ENCODE measurements around the gene MTMR2. TPM values are rescaled to one million over a fixed set of nuclear protein-coding genes. Genes with fewer than 3 reads are reported as not detected.

Gene MTMR2
- total RNA-seq, 1 experiment from 2014 or later: 75.2 TPM

GRCh38 chr11:95915051-95915450 lies 8.9 kb downstream of the MTMR2 start:
- Histone ChIP-seq H3K9me3 (no peaks in the 10 kb centered on the region), H3K27me3 (replicated peaks; ENCODE audit: control insufficient read depth, insufficient read depth, low read length) (no peaks in the 10 kb centered on the region), H3K4me1 (no peaks in the 10 kb centered on the region), H3K36me3 (ENCODE audit: control insufficient read depth, insufficient read depth, low read length) (no peaks in the 10 kb centered on the region), H3K4me3 (ENCODE audit: low read depth, low read length) (no peak overlapping the region)
- no peak for DNase-seq
- Mint-ChIP-seq H3K9me3 (ENCODE audit: unreplicated experiment) (no peaks in the 10 kb centered on the region), H3K27me3 (ENCODE audit: insufficient read depth, unreplicated experiment) (no peaks in the 10 kb centered on the region), H3K27ac (ENCODE audit: unreplicated experiment) (no peak overlapping the region), H3K36me3 (ENCODE audit: insufficient read depth, unreplicated experiment) (peaks cover 5% of the 10 kb centered on the region), H3K4me3 (ENCODE audit: unreplicated experiment) (no peak overlapping the region), H3K4me1 (ENCODE audit: low read depth, unreplicated experiment) (peaks cover 7% of the 10 kb centered on the region)
- BruUV-seq (replicated peaks): no TSS peak
- POLR2A ChIA-PET: interaction anchor here (0.6 kb wide), 1 partner anchor 9 kb away, joined by 3 read pairs; no protein-coding TSS in a partner anchor
- intact Hi-C loops (cut with micrococcal nuclease; ENCODE audit: unreplicated experiment): no loop called here
- CTCF ChIA-PET: no interaction called here
- TF ChIP-seq CTCF (IDR thresholded peaks at IDR 0.05; ENCODE audit: insufficient read depth in 1 of 2, low read depth in 1 of 2, low read length in 1 of 2, severe bottlenecking in 1 of 2, unreplicated experiment in 1 of 2): no peak

- intact Hi-C loops (cut with micrococcal nuclease; ENCODE audit: unreplicated experiment): no loop called here
- Histone ChIP-seq H3K4me1 (no peaks in the 10 kb centered on the region), H3K4me3 (ENCODE audit: low read depth, low read length) (no peak overlapping the region), H3K9me3 (no peaks in the 10 kb centered on the region), H3K36me3 (ENCODE audit: control insufficient read depth, insufficient read depth, low read length) (no peaks in the 10 kb centered on the region), H3K27me3 (replicated peaks; ENCODE audit: control insufficient read depth, insufficient read depth, low read length) (no peaks in the 10 kb centered on the region)
- H3K4me3 Mint-ChIP-seq (ENCODE audit: unreplicated experiment): no peak overlapping the region
- peaks cover 5% of the 10 kb centered on the region for H3K36me3 Mint-ChIP-seq (ENCODE audit: insufficient read depth, unreplicated experiment)
- no peaks in the 10 kb centered on the region for H3K9me3 Mint-ChIP-seq (ENCODE audit: unreplicated experiment)
- CTCF ChIA-PET: no interaction called here
- no peaks in the 10 kb centered on the region for H3K27me3 Mint-ChIP-seq (ENCODE audit: insufficient read depth, unreplicated experiment)
- BruUV-seq (replicated peaks): no TSS peak
- POLR2A ChIA-PET: no interaction called here
- no peak for TF ChIP-seq CTCF (IDR thresholded peaks at IDR 0.05; ENCODE audit: insufficient read depth in 1 of 2, low read depth in 1 of 2, low read length in 1 of 2, severe bottlenecking in 1 of 2, unreplicated experiment in 1 of 2)
- H3K27ac Mint-ChIP-seq (ENCODE audit: unreplicated experiment): no peak overlapping the region
- peaks cover under 1% of the 10 kb centered on the region for H3K4me1 Mint-ChIP-seq (ENCODE audit: low read depth, unreplicated experiment)
- DNase-seq: no peak
Observed at GRCh38 chr11:95913830-95914615, 9.9 kb downstream of the MTMR2 start.

- H3K4me1 Mint-ChIP-seq (ENCODE audit: low read depth, unreplicated experiment): no peaks in the 10 kb centered on the region
- BruUV-seq (replicated peaks): no TSS peak
- no peak overlapping the region for H3K4me3 Mint-ChIP-seq (ENCODE audit: unreplicated experiment)
- H3K36me3 ChIP-seq (ENCODE audit: control insufficient read depth, insufficient read depth, low read length): no peaks in the 10 kb centered on the region
- no peaks in the 10 kb centered on the region for H3K27me3 ChIP-seq (replicated peaks; ENCODE audit: control insufficient read depth, insufficient read depth, low read length)
- ChIA-PET CTCF (no interaction called here), POLR2A (no interaction called here)
- H3K36me3 Mint-ChIP-seq (ENCODE audit: insufficient read depth, unreplicated experiment): peaks cover 5% of the 10 kb centered on the region
- no peaks in the 10 kb centered on the region for H3K9me3 Mint-ChIP-seq (ENCODE audit: unreplicated experiment)
- H3K4me1 ChIP-seq: no peaks in the 10 kb centered on the region
- no peak overlapping the region for H3K4me3 ChIP-seq (ENCODE audit: low read depth, low read length)
- TF ChIP-seq CTCF (IDR thresholded peaks at IDR 0.05; ENCODE audit: insufficient read depth in 1 of 2, low read depth in 1 of 2, low read length in 1 of 2, severe bottlenecking in 1 of 2, unreplicated experiment in 1 of 2): no peak
- H3K9me3 ChIP-seq: no peaks in the 10 kb centered on the region
- H3K27ac Mint-ChIP-seq (ENCODE audit: unreplicated experiment): no peak overlapping the region
- no peaks in the 10 kb centered on the region for H3K27me3 Mint-ChIP-seq (ENCODE audit: insufficient read depth, unreplicated experiment)
- no peak for DNase-seq
- intact Hi-C loops (cut with micrococcal nuclease; ENCODE audit: unreplicated experiment): no loop called here
Observed at GRCh38 chr11:95912902-95913560, 10.9 kb downstream of the MTMR2 start.
